GM18508 (cell line): ENCODE data around the gene KIF5A.

ENCODE experiments used
- ATAC-seq: cut with Tn5 transposase; IDR thresholded peaks from one replicate; pipeline ENCODE4 v1.9.1; 2021; ENCODE audit warnings: moderate number of reproducible peaks; ENCODE audit not compliant: insufficient read depth, unreplicated experiment

KIF5A gene

DNA sequence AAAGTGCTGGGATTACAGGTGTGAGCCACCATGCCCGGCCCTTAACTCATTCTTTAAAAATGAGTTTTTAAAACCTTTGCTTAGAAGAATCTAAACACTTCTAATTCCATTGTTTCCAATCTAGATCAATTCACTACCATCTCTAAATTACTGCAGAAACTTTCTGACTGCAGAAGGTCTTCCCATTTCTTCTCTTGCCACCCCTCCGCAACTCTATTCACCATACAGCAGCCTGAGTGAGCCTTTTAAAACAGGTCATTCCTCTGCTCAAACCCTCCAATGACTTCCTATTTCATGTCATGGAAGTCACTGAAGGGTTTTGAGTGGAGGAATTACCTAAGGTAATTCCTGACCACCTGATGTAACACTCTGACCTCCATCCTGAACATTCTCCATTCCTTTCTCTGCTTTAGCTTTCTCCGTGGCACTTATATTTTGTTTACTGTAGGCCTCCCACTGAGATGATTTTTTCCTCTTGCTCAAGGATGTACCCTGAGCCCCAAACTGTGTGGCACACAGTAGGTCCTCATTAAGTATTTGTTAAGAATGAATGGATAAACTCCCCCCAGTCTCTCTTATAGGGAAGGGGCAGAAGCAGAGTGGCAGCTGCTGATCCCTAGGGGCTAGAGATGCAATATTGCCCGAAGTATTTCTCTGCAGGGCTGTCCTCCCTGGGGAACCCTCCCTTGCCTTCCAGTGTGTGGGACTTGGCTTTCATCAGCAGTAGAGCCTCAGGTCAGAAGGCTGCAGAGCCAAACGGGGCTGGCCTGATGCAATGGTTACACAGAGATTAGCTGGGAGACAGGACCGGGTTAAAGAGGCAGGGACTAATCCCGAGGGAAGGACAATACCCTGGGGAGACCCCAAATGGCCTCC, 30.7 kb upstream of the KIF5A start:
- ATAC-seq: no peak

DNA sequence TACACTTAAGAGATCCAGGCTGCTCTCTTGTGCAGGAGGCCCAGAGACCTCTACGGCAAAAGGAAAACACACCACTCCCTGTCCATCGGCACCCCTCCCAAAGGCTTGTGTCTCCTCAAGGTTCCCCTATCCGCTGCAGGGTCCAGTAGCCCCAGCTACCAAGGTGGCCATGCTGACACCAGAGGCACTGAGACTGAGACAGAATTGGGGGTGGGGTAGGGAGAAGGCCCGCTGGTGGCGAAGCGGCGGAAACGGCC, 30.1 kb upstream of the KIF5A start:
- no peak for ATAC-seq

DNA sequence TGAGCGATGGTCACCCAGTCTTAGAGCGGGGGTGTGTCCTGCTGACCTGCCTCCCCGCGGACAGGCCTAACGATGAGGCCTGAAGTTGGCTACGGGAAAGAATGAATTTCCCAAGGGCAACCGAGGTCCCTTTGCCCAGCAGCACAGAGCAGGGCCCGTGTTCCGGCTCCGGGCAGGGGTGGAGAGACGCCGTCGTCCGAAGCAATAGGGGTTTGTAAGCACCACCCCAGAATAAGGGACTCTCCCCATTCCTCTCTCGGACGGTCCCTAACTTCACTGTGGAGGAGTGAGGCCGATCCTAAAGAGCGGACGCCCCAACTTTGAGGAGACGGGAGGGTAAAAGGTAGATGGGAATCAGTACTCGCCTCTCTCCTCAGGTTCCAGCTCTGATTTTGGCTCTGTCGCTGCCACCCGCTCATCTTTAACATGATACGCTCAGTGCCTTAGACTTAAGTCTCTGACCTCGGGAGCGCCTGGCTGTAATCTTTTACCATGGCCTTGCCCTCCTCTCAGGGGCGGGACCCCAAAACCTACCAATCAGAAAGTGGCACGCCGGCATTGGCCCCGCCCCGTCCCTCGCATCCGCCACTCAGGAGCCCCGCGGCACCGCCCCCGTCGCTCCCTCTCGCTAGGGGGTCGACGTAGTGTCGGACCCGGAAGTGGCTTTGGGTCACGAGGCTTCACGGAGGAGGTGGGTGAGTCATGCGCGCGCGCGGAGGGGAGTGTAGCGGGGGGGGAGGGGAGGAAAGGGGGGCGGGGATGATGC, 29.6 kb upstream of the KIF5A start, which contains the start of gene DDIT3:
Gene DDIT3, minus strand, starts transcription at position 462 of the 766 bp plus-strand sequence. CDS start 3,108 bp downstream, outside the sequence.
- ATAC-seq: peak; percentile 49

DNA sequence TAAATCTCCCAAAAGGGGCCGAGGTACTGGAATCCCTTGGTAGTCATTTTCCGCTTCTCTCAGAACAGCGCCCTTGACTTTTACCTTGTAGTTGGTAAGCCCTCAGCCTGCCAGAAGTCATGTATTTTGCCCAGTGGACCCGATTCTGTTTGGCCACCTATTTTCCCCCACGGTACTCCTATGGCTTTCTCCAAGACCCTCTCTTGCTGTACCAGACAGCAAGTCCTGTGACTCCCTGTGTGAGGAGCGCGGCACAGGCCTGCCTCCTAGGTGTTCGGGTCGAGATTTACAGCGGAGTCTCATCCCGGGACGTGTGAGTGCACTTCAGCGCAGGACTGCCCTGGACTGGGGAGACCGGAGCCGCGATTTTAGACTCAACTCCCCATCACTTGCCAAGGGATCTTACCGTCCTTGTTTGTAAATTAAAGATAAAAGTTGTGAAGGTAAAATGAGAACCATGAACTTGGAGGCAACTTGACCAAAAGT, 28.3 kb upstream of the KIF5A start:
- no peak for ATAC-seq

DNA sequence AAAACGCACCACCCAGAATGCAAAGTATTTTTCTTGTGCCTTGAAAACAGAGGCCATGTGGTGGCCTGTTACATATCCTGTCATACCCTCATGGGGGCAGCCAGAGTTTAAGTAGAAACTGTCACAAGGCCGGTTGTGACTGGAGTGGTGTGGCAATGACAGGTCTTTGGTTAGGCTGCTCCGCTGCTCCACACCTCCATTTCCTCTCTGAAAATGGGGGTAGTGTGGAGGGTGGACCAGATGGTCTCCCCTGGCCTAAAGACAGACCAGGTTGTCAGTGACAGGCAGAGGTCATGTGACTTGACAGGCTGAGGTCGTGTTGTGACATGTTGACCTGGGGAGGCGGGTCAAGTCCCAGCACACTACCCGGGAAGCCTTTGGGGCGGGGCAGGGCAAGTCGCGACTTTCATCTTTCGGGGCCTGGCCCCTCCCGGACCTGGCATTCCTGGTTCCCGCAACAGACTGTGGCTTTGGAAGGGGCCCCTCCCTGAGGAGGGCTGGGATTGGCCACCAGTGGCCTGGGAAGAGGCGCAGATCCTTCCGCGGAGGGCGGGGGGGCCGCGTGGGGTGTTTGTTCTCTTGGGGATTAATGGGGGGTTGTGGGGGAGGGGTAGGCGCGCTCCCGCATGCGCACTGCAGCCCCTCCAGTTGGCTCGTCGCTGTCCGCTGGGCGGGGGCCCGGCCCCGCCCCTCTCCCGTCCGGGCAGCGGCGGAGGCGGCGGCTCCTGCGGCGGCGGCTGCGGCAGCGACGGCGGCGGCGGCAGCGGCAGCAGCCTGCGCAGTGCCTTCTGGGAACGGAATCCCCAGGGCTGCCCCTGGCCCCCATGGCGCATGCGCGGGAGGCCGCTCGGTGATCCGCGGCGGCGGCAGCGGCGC, 27.6 kb upstream of the KIF5A start, which contains the start of gene MBD6:
Gene MBD6, plus strand, starts transcription at position 814 of the 876 bp plus-strand sequence. CDS start 1,480 bp downstream, outside the sequence.
- peak; percentile 24 for ATAC-seq

DNA sequence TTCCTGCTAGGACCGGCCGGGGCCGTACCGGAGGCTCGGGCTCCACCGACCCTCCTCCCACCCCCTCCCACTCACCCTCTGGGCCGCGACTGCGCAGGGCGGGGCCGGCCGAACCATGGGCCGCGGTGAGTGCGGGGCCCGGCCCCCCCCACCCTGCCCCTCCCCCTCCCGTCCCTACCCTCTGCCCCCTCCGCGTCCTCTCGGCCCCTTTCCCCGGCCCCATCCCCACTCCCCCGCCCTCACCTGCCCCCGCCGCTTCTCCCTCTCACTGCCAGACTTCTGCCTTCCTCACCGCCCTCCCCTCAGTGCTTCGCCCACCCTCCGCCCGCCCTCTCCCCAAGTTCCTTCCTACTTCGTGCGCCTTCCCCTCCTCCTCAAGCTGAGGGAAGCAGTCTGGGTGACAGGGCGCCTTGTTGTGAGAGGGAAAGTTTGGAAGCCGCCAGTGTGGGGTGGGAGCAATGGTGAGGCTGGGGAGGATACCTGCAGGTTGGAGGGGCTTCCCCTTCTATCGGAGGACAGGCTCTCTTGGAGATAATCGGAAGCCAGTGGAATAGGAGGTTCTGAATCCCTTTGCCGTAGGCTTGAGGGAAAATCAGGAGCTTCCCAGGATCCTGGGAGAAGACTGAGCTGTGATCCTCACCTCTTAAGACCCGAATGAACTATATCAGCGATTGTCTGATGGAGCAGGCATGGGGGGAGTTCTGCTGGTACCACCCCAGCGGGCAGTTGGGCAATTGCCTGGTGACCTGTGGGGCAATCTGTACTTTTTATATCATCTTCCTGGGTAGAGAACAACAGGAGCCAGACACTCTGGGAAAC, 26.7 kb upstream of the KIF5A start:
- no peak for ATAC-seq

DNA sequence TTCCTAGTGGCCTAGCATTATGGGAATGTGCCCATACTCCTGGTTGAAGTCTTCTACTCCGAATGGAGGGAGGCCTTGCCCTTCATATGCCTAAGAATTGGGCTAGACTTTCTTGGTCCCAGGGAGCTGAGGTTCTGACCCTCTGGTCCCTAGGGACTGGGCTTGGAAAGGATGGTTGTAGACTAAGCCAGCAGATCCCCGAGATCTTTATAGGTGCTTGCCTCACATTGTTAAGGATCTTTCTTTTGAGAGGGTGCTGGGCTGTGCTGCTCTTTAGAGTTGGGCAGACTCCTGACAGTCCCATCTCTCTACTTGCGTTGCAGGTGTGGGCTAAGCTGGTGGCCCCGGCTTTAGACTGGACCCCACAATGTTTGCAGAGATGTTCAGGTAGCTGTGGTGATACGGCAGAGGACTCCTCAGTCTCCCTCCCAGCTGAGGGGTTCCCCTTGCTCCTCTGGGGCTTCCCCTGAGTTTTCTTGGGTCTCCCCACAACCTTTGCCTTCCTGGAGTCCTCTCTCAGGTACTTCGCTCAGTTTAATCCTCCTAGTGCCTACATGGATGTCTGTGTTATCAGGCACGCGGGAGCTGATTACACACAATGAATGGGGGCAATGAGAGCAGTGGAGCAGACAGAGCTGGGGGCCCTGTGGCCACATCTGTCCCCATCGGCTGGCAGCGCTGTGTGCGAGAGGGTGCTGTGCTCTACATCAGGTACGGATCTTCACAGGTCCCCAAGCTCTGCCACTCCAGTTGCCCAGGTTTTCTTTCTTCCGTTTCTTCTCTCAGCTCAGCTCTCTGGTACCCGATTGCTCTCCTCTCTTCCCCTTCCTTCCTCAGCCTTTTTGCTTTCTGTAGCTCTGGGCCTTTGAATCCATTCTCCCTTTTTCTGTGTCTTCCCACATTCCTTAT, 25.9 kb upstream of the KIF5A start:
- no peak for ATAC-seq

DNA sequence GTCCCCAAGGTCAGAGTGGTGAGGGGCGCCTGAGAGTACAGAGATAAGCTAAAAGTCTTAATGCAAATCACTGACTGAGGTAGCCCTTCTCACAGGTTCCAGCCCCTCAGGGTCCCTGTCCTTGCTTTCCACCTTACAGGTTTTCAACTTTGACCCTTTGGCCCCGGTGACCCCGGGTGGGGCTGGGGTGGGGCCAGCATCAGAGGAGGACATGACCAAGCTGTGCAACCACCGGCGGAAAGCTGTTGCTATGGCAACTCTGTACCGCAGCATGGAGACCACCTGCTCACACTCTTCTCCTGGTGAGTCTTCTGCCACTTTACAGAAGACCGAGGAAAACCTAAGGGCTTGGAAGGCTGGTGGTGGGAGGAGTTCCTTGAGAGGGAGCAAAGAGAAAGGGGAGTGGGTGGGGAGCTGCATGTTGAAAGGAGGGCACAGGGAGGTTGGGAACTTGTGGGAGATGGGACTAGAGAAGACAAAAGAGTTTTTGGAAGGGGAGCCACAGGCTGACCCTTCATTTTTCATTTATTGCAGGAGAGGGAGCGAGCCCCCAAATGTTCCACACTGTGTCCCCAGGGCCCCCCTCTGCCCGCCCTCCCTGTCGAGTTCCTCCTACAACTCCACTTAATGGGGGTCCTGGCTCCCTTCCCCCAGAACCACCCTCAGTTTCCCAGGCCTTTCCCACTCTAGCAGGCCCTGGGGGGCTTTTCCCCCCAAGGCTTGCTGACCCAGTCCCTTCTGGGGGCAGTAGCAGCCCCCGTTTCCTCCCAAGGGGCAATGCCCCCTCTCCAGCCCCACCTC, 24.8 kb upstream of the KIF5A start:
- ATAC-seq: no peak

DNA sequence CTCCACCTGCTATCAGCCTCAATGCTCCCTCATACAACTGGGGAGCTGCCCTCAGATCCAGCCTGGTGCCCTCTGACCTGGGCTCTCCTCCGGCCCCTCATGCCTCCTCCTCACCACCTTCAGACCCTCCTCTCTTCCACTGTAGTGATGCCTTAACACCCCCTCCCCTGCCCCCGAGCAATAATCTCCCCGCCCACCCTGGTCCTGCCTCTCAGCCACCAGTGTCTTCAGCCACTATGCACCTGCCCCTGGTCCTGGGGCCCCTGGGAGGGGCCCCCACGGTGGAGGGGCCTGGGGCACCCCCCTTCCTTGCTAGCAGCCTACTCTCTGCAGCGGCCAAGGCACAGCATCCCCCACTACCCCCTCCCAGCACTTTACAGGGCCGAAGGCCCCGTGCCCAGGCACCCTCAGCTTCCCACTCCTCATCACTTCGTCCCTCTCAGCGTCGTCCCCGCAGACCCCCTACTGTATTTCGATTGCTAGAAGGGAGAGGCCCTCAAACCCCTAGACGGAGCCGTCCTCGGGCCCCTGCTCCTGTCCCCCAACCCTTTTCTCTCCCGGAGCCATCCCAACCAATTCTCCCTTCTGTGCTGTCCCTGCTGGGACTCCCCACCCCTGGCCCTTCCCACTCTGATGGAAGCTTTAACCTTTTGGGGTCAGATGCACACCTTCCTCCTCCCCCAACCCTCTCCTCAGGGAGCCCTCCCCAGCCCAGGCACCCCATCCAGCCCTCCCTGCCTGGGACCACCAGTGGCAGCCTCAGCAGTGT, 24.0 kb upstream of the KIF5A start:
- ATAC-seq: no peak

DNA sequence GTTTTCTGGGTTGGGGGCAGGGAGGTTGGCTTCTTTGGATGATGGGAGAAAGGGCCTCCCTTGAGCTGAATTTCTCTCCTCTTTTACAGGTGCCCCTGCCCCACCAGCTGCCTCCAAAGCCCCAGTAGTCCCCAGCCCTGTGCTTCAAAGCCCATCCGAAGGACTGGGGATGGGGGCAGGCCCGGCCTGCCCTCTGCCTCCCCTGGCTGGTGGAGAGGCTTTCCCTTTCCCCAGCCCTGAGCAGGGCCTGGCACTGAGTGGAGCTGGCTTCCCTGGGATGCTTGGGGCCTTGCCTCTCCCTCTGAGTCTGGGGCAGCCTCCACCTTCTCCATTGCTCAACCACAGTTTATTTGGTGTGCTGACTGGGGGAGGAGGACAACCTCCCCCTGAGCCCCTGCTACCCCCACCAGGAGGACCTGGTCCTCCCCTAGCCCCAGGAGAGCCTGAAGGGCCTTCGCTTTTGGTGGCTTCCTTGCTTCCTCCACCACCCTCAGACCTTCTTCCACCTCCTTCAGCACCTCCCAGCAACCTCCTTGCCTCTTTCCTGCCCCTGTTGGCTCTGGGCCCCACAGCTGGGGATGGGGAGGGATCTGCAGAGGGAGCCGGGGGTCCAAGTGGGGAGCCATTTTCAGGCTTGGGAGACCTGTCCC, 23.2 kb upstream of the KIF5A start:
- no peak for ATAC-seq

DNA sequence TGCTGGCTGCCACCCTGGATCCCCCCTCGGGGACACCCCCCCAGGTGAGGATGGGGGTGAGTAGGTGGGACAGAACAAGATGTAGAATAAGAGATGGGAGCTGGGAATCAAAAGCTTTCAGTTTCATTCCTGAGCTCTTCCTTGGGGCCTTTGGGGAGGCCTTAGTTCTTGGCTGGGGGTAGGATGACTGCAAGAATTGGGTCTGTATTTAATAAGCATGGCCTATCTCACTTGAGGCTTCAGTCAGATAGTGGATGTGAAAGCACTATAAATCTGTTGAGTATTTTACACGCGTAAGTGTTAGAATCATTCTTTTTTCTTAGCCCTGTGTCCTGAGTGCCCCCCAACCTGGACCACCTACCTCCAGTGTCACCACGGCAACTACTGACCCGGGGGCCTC, 22.7 kb upstream of the KIF5A start:
- ATAC-seq: no peak

DNA sequence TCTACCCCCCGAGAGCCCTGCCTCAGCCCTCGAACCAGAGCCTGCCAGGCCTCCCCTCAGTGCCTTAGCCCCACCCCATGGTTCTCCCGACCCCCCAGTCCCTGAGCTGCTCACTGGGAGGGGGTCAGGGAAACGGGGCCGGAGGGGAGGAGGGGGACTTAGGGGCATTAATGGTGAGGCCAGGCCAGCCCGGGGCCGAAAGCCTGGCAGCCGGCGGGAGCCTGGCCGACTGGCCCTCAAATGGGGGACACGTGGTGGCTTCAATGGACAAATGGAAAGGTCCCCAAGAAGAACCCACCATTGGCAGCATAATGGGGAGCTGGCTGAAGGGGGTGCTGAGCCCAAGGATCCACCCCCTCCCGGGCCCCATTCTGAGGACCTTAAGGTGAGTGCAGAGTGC, 21.7 kb upstream of the KIF5A start:
- ATAC-seq: no peak

DNA sequence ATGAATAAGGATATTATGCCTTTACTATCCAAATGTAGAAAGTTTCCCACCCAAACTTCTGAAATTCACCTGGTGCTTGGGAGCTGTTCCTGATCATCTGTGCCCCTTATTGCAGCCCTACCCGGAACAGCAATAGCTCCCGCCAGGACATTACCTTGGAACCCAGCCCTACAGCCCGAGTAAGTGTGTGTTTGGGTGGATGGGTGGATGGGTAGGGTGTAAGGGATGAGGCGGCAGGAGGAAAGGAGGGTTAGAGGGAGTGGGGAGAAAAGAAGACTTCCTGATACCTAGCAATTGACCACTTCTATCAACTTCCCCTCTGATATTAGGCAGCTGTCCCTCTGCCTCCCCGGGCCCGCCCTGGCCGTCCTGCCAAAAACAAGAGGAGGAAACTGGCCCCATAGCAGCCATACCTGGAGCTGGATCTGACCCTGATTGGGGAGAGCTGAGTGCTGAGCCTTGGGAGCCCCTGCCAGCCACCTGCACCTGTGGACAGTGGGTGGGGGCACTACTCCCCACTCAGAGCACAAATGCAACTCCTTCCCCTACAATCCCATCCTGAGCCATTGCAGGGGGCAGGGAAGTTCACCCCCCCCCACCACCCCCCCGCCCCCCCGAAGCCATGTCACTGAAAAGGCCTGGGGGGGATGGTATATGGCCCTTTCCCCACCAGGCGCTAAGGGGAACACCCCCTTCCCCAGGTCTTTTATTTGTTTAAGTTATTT, 20.9 kb upstream of the KIF5A start:
- no peak for ATAC-seq

DNA sequence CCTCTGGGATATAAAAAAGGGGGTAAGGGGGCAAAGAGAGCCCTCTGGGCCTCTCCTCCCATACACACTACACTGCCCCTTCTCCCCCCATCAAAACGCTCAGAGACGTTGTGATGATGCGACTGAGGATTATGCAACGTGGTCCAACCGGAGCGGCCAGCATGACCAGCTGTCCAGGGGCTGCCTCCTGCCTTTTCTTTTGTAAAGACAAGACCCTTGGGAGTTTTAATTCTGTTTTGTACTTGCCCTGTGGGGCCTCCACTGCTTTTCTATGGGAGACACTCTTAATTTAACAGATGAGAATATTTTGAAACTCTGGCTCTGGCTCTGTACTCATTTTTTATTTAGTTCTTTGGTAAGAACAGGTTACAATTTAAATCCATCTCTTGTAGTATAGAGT, 20.0 kb upstream of the KIF5A start:
- ATAC-seq: no peak

DNA sequence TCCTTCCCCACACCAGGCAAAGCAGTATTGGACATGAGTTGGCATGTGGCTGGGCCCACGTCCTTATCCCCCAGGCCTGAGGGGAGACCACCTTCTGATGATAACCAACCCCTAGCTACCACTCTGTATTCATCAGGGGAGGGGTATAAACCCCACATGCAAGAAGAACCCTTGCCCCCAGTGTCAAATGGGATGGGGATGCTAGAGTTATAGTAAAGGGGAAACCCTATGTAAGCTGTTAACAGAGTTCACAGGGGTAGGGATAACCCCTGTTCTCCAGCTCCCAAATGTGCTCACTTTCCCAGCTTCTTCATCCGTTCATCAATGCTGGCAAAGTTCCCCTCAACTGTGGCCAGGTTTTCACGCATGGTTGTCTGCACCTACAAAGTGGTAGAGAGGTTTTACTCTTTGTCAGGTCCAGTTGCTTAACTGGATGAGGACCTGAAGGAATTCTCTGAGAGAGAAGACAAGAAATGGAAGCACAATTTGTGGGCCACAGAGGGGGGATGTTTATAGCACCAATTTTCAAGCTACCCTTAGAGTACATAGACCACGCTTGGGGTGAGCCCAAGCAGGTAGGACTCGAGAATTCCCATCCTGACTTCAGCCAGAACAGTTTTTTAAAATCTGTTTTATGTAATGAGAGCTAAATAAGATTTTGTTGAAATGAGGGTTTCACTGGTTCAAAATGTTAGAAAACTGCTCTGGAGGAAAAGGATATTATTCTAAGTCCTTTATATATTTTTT, 19.3 kb upstream of the KIF5A start:
- ATAC-seq: no peak
